Lung (tissue), 12 donors: ENCODE data around the gene MIAT. TPM values are rescaled to one million over a fixed set of nuclear protein-coding genes. Genes with fewer than 3 reads are reported as not detected.

Experiments used
- ATAC-seq: fragments of 200-7000 bp; cut with Tn5 transposase; one replicate; pipeline ENCODE4 v1.9.1; 2020; ENCODE audit warnings: moderate number of reproducible peaks; ENCODE audit not compliant: insufficient read depth, low FRiP score
- DNase-seq, 3 donors: peaks; one replicate each; pipeline ENCODE4 v3.0.0-alpha.2; 2013 to 2017
- H3K27ac ChIP-seq, 2 donors: one replicate each; pipeline ENCODE4 v1.5.1; 2013; ENCODE audit warnings: mild to moderate bottlenecking in 2 of 2, moderate library complexity in 2 of 2, control low read depth in 1 of 2, inconsistent platforms in 1 of 2, low read depth in 1 of 2, low read length in 1 of 2
- H3K27me3 ChIP-seq, 3 donors: one replicate each; pipeline ENCODE4 v1.5.1; 2013; ENCODE audit warnings: low read length in 2 of 3; ENCODE audit not compliant: control insufficient read depth in 3 of 3, insufficient read depth in 3 of 3
- H3K36me3 ChIP-seq, 4 donors: one replicate each; pipeline ENCODE4 v1.5.1; 2013; ENCODE audit warnings: low read length in 4 of 4, mild to moderate bottlenecking in 1 of 4, moderate library complexity in 1 of 4; ENCODE audit not compliant: control insufficient read depth in 4 of 4, insufficient read depth in 4 of 4
- H3K4me1 ChIP-seq, 5 donors: one replicate each; pipeline ENCODE4 v1.5.1; 2013; ENCODE audit warnings: low read length in 5 of 5, mild to moderate bottlenecking in 2 of 5, moderate library complexity in 1 of 5; ENCODE audit not compliant: control insufficient read depth in 5 of 5, insufficient read depth in 5 of 5
- H3K4me3 ChIP-seq: one replicate; pipeline ENCODE4 v1.5.1; 2013; ENCODE audit warnings: mild to moderate bottlenecking, control low read depth, moderate library complexity
- H3K9ac ChIP-seq, 2 donors: one replicate each; pipeline ENCODE4 v1.5.1; 2013; ENCODE audit warnings: low read length in 2 of 2, control low read depth in 1 of 2; ENCODE audit not compliant: insufficient read depth in 1 of 2
- H3K9me3 ChIP-seq, 4 donors: one replicate each; pipeline ENCODE4 v1.5.1; 2013; ENCODE audit warnings: low read length in 3 of 4, mild to moderate bottlenecking in 1 of 4, moderate library complexity in 1 of 4; ENCODE audit not compliant: control insufficient read depth in 4 of 4, insufficient read depth in 3 of 4
- CTCF ChIP-seq: IDR thresholded peaks from 2 replicates; pipeline ENCODE4 v1.5.1; 2012; ENCODE audit warnings: mild to moderate bottlenecking; ENCODE audit errors: control extremely low read depth, extremely low read depth
- WGBS, 2 donors: extraction: QIAGEN DNeasy Blood & Tissue Kit; methylation state at CpG; one replicate each; pipeline ENCODE4 v1.1.7; 2013; 5-methylcytosine and 5-hydroxymethylcytosine counted together
- polyA plus RNA-seq, 2 donors: library from polyadenylated mRNA; stranded (reverse); fragments of 200-250 nt; gene quantifications; one replicate each; pipeline ENCODE4 v1.2.1, GENCODE V29; 2013
- total RNA-seq, 2 donors: library from RNA; depleted of rRNA in 1 of 2; stranded (reverse); fragments of >200 nt in 1 of 2; gene quantifications; one replicate each; pipeline ENCODE4 v1.2.1, GENCODE V29; 2014 to 2021
- donor health status: control.
- donor health status: control.
- donor health status: Bipolar disorder and iron deficiency.
- donor health status: healthy.
- donor health status: DM: yes; HTN: yes; CAD: no.

MIAT gene
- total and polyA plus RNA-seq, 4 donors: 1.7 to 5.4 (median 4.8) TPM

- peaks cover 0 to under 1% (median 0%) of the 10 kb centered on the region in 3 donors for H3K27me3 ChIP-seq
- WGBS, 2 donors: 75 to 92% methylated on average over 2 of the region's 2 CpGs
- no peak overlapping the region for H3K9ac ChIP-seq
- H3K4me3 ChIP-seq: no peak overlapping the region
- peaks cover 0 to 25% (median 9%) of the 10 kb centered on the region in 5 donors for H3K4me1 ChIP-seq
- no peak for ATAC-seq
- no peaks in the 10 kb centered on the region for H3K36me3 ChIP-seq
- H3K9me3 ChIP-seq: no peaks in the 10 kb centered on the region
- TF ChIP-seq CTCF: no peak
- no peak overlapping the region for H3K27ac ChIP-seq
- DNase-seq: no peak
These were observed 37.2 kb upstream of the MIAT start for GRCh38 chr22:26620197-26620596.

GRCh38 chr22:26621663-26622062, 35.7 kb upstream of the MIAT start, which contains the start of gene CRYBA4:
Gene CRYBA4, plus strand, starts transcription at chr22:26621963. Its CDS starts 634 bp downstream, at chr22:26622597.
- no peak within 1 kb of the TSS for H3K4me3 ChIP-seq
- no peak for TF ChIP-seq CTCF
- H3K9me3 ChIP-seq: no peaks in the 10 kb centered on the region
- no peaks in the 10 kb centered on the region for H3K36me3 ChIP-seq
- no peak for ATAC-seq
- H3K27me3 ChIP-seq: no peaks in the 10 kb centered on the region
- no peak within 1 kb of the TSS for H3K27ac ChIP-seq
- 77 to 88% methylated on average over 7 of the region's 7 CpGs for WGBS, 2 donors
- H3K9ac ChIP-seq: no peak within 1 kb of the TSS
- H3K4me1 ChIP-seq: peaks cover 0 to 25% (median 6%) of the 10 kb centered on the region in 5 donors
- DNase-seq: no peak

GRCh38 chr22:26623984-26624383, 33.4 kb upstream of the MIAT start:
- no peaks in the 10 kb centered on the region for H3K9me3 ChIP-seq

More at GRCh38 chr22:26623984-26624383, 33.4 kb upstream of the MIAT start:
- WGBS, 2 donors: 94% methylated on average over 1 of the region's 1 CpG
- H3K4me3 ChIP-seq: no peak overlapping the region
- no peak for ATAC-seq
- H3K27me3 ChIP-seq: no peaks in the 10 kb centered on the region
- H3K9ac ChIP-seq: no peak overlapping the region
- DNase-seq: no peak
- H3K36me3 ChIP-seq: no peaks in the 10 kb centered on the region
- H3K27ac ChIP-seq: no peak overlapping the region
- TF ChIP-seq CTCF: no peak
- H3K4me1 ChIP-seq: peaks cover 0 to 10% (median 3%) of the 10 kb centered on the region in 5 donors
